Stomach smooth muscle (tissue), 2 donors: ENCODE results near the gene PPFIA2.

ENCODE experiments used
- H3K27ac ChIP-seq: one replicate; pipeline ENCODE4 v1.7.0; 2013; ENCODE audit warnings: mild to moderate bottlenecking, low read length, inconsistent platforms
- H3K27me3 ChIP-seq, 2 donors: one replicate each; pipeline ENCODE4 v1.7.0; 2013; ENCODE audit warnings: low read length in 2 of 2; ENCODE audit not compliant: insufficient read depth in 2 of 2, control insufficient read depth in 1 of 2
- H3K36me3 ChIP-seq, 2 donors: one replicate each; pipeline ENCODE4 v1.7.0; 2013; ENCODE audit warnings: low read length in 2 of 2; ENCODE audit not compliant: control insufficient read depth in 2 of 2, insufficient read depth in 2 of 2
- H3K4me1 ChIP-seq: one replicate; pipeline ENCODE4 v1.7.0; 2013; ENCODE audit warnings: low read length; ENCODE audit not compliant: control insufficient read depth, insufficient read depth
- H3K4me3 ChIP-seq, 2 donors: one replicate each; pipeline ENCODE4 v1.7.0; 2013; ENCODE audit warnings: low read length in 2 of 2
- H3K9ac ChIP-seq, 2 donors: one replicate each; pipeline ENCODE4 v1.7.0; 2013; ENCODE audit warnings: low read length in 2 of 2, mild to moderate bottlenecking in 1 of 2
- H3K9me3 ChIP-seq, 2 donors: one replicate each; pipeline ENCODE4 v1.7.0; 2013; ENCODE audit warnings: low read length in 2 of 2; ENCODE audit not compliant: control insufficient read depth in 2 of 2
- donor health status: healthy.
- donor health status: Pancreatic carcinoma.

The PPFIA2 gene

GRCh38 chr12:81395431-81395830 is 363.7 kb downstream of the PPFIA2 start:
- Histone ChIP-seq H3K9me3 (no peaks in the 10 kb centered on the region), H3K27me3 (no peaks in the 10 kb centered on the region), H3K9ac (no peak overlapping the region), H3K36me3 (no peaks in the 10 kb centered on the region), H3K4me3 (no peak overlapping the region), H3K4me1 (no peaks in the 10 kb centered on the region), H3K27ac (no peak overlapping the region)

DNA sequence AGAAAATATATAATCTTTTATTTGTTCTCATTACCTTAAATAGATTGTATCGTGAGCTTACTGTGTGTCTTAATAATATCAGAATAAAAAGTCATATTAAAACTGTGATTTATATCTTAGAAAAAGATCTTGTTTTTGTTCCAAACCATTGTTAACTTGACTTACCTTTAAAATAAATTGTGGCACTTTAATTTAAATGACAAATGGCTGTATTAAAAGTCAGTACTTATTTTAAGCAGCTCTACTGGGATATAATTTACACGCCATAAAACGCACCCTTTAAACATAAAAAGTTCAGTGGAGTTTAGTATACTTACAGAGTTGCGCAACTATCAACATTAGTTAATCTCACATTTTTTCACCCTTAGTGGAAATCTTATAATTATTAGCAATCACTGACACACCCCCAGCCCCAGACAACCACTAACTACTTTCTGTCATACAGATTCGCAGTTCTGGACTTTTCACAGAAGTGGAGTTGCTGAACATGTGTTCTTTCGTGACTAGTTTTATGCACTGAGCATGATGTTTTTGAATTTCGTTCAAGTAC is 369.5 kb downstream of the PPFIA2 start:
- H3K36me3 ChIP-seq: no peaks in the 10 kb centered on the region

DNA sequence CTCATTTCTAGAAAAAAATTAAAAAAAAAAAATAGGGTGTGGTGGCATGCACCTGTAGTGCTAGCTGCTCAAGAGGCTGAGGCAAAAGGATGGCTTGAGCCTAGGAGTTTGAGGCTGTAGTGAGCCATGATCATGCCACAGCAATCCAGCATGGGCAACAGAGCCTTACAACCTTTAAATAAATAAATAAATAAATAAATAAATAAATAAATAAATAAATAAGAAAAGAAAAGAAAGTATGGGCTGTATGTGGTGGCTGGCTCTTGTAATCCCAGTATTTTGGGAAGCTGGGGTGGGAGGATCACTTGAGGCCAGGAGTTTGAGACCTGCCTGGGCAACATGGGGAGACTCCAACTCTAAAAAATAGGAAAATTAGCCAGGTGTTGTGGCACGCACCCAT is 373.0 kb downstream of the PPFIA2 start:
- no peak overlapping the region for H3K9ac ChIP-seq
- no peak overlapping the region for H3K4me3 ChIP-seq
- H3K27ac ChIP-seq: no peak overlapping the region
- no peaks in the 10 kb centered on the region for H3K36me3 ChIP-seq
- no peaks in the 10 kb centered on the region for H3K27me3 ChIP-seq
- H3K9me3 ChIP-seq: no peaks in the 10 kb centered on the region
- H3K4me1 ChIP-seq: no peaks in the 10 kb centered on the region

More for the DNA sequence above, 369.5 kb downstream of the PPFIA2 start:
- H3K4me3 ChIP-seq: no peak overlapping the region
- H3K9me3 ChIP-seq: no peaks in the 10 kb centered on the region
- H3K27me3 ChIP-seq: no peaks in the 10 kb centered on the region
- no peaks in the 10 kb centered on the region for H3K4me1 ChIP-seq
- no peak overlapping the region for H3K27ac ChIP-seq
- H3K9ac ChIP-seq: no peak overlapping the region

GRCh38 chr12:81381951-81382350 is 377.2 kb downstream of the PPFIA2 start:
- H3K36me3 ChIP-seq: no peaks in the 10 kb centered on the region
- no peak overlapping the region for H3K27ac ChIP-seq
- no peak overlapping the region for H3K4me3 ChIP-seq
- no peaks in the 10 kb centered on the region for H3K4me1 ChIP-seq
- no peaks in the 10 kb centered on the region for H3K27me3 ChIP-seq
- no peak overlapping the region for H3K9ac ChIP-seq
- H3K9me3 ChIP-seq: no peaks in the 10 kb centered on the region

GRCh38 chr12:81378601-81379285 is 380.4 kb downstream of the PPFIA2 start:
- H3K36me3 ChIP-seq: no peaks in the 10 kb centered on the region
- no peak overlapping the region for H3K27ac ChIP-seq
- H3K4me1 ChIP-seq: no peaks in the 10 kb centered on the region
- H3K4me3 ChIP-seq: no peak overlapping the region
- H3K9ac ChIP-seq: no peak overlapping the region
- H3K9me3 ChIP-seq: no peaks in the 10 kb centered on the region
- H3K27me3 ChIP-seq: no peaks in the 10 kb centered on the region

DNA sequence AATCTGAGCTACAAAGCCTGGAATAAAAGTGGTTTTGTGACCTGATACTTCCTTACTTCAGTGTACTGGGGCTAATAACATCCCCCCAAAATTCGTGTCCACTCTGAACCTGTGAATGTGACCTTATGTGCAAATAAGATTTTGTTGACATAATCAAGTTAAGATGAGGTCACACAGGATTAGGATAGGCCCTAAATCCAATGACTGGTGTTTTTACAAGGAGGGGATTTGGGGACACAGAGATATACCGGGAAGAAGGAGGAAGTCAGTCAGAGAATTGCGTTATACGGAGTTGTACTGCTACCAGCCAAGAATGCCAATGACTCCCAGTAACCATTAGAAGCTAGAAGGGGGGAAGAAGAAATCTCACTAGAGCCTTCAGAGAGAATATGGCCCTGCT is 381.4 kb downstream of the PPFIA2 start:
- no peak overlapping the region for H3K4me3 ChIP-seq
- H3K4me1 ChIP-seq: no peaks in the 10 kb centered on the region
- no peaks in the 10 kb centered on the region for H3K36me3 ChIP-seq

GRCh38 chr12:81375969-81376368 is 383.2 kb downstream of the PPFIA2 start:
- H3K36me3 ChIP-seq: no peaks in the 10 kb centered on the region
- no peak overlapping the region for H3K4me3 ChIP-seq
- no peaks in the 10 kb centered on the region for H3K4me1 ChIP-seq
- H3K9ac ChIP-seq: no peak overlapping the region
- no peaks in the 10 kb centered on the region for H3K27me3 ChIP-seq
- H3K27ac ChIP-seq: no peak overlapping the region
- no peaks in the 10 kb centered on the region for H3K9me3 ChIP-seq

More for the DNA sequence above, 381.4 kb downstream of the PPFIA2 start:
- Histone ChIP-seq H3K27me3 (no peaks in the 10 kb centered on the region), H3K9me3 (no peaks in the 10 kb centered on the region), H3K9ac (no peak overlapping the region), H3K27ac (no peak overlapping the region)

DNA sequence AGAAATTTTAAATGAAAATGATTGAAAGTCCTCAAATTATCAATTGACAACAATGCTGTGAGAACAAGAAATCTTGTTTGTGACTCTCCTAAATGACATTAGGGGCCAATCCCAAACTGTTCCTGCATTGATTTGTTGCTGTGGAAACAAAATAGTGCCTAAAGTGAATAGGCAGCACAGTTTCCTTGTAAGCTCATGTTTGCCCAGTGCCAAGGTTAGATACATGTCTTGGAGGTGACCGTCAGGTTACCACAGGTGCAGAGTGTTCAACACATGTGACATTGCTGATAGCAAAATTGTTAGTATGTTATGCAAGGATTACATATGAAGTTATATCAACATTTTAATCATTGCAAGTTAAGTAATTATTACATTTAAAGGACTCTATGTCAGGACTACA is 388.7 kb downstream of the PPFIA2 start:
- Histone ChIP-seq H3K27ac (no peak overlapping the region), H3K4me3 (no peak overlapping the region), H3K9me3 (no peaks in the 10 kb centered on the region)

DNA sequence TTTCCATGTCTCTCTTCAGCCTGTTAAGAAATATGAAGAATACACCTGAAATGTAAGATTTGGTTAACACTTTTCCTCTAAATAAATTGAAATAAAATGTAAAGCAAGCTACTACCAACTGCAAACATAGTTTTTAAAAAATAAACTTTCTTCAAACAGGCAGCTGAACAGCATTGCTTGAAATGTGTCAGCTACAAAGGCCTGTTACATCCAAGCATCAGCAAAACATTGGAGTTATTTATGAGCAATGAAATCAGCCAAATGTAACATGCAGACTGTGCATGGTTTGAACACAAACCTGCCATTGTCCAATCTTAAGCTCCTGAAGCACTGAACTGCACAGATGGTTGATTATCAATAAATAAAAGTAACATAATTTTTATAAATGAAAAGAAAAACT is 390.0 kb downstream of the PPFIA2 start:
- Histone ChIP-seq H3K9me3 (no peaks in the 10 kb centered on the region), H3K27ac (no peak overlapping the region), H3K27me3 (no peaks in the 10 kb centered on the region), H3K4me1 (no peaks in the 10 kb centered on the region), H3K9ac (no peak overlapping the region), H3K36me3 (no peaks in the 10 kb centered on the region), H3K4me3 (no peak overlapping the region)

More for the DNA sequence above, 388.7 kb downstream of the PPFIA2 start:
- H3K9ac ChIP-seq: no peak overlapping the region
- H3K36me3 ChIP-seq: no peaks in the 10 kb centered on the region
- no peaks in the 10 kb centered on the region for H3K27me3 ChIP-seq
- no peaks in the 10 kb centered on the region for H3K4me1 ChIP-seq

DNA sequence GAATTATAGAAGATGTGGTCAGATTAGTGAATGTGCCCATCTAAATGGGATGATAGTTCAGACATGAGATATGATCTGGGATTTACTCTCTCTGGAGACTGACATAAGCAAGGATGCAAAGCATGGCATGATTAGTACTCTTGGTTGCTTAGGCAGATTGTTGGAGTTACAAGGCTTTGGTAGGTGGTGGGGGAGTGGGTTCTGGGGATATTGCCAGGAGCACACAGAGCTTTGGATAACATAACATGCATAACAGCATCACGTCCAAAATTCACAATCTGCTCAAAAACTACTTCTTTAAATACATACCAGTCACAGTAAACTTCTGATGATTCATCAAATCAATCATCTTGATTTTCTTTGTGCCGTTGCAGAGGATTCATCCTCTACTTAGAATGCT is 393.9 kb downstream of the PPFIA2 start:
- Histone ChIP-seq H3K36me3 (no peaks in the 10 kb centered on the region), H3K4me1 (no peaks in the 10 kb centered on the region), H3K27me3 (no peaks in the 10 kb centered on the region), H3K9me3 (no peaks in the 10 kb centered on the region), H3K27ac (no peak overlapping the region), H3K9ac (no peak overlapping the region), H3K4me3 (no peak overlapping the region)

DNA sequence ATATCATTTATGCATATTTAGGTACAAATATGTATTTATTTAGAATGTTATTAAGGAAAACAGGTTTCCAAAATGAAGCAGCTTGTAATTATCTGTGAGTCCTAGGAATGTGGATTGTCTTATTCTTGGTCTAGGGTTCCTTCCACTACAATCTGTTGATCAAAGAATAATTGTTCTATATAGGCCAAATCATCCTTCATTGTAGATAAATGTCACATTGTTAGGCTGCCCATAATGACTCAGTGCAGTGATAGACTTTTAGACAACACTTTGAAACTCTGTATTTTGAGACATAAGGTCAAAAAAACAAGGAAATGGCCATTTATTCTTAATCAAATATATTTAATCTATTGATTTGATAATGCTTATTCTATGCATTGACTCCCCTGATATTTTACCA is 398.2 kb downstream of the PPFIA2 start:
- H3K27me3 ChIP-seq: no peaks in the 10 kb centered on the region
- H3K9ac ChIP-seq: no peak overlapping the region
- no peaks in the 10 kb centered on the region for H3K4me1 ChIP-seq
- no peaks in the 10 kb centered on the region for H3K36me3 ChIP-seq
- H3K27ac ChIP-seq: no peak overlapping the region
- no peaks in the 10 kb centered on the region for H3K9me3 ChIP-seq
- no peak overlapping the region for H3K4me3 ChIP-seq
